HEK293 (cell line): Measurements from ENCODE around the gene COL5A1.

Experiments used
- CTCF ChIA-PET: fragments of 350-600 bp; formaldehyde crosslinking; extraction: SDS; loops from one replicate; lab custom pipeline; 2021; ENCODE audit warnings: antibody characterized with exemption; lab: Yijun Ruan, JAX
- POLR2A ChIA-PET: fragments of 300-600 bp; formaldehyde crosslinking; extraction: SDS; loops from one replicate; lab custom pipeline; 2020; ENCODE audit warnings: antibody characterized with exemption, inconsistent platforms; lab: Yijun Ruan, JAX
- H3K27ac ChIP-seq: fragments of 200-500 bp; sonication (Bioruptor generic); 2 replicates; pipeline ENCODE4 v1.5.1; 2014; ENCODE audit warnings: low read depth, low read length, control low read depth, inconsistent platforms; ENCODE audit errors: extremely low read depth
- H3K36me3 ChIP-seq, 2 experiments: fragments of 200-500 bp in 1 of 2; sonication (Bioruptor generic) in 1 of 2; 1 replicate in 1 of 2; 2 replicates in 1 of 2; pipeline ENCODE4 v1.5.1; 2014 to 2017; ENCODE audit warnings: inconsistent platforms in 2 of 2, low read length in 2 of 2; ENCODE audit not compliant: control insufficient read depth in 2 of 2, insufficient read depth in 1 of 2
- H3K4me1 ChIP-seq: fragments of 200-500 bp; sonication (Bioruptor generic); 2 replicates; pipeline ENCODE4 v1.5.1; 2014; ENCODE audit warnings: mild to moderate bottlenecking, low read length, inconsistent platforms; ENCODE audit not compliant: control insufficient read depth, insufficient read depth
- H3K4me3 ChIP-seq: 2 replicates; pipeline ENCODE4 v1.5.1; 2011; ENCODE audit warnings: low read depth, mild to moderate bottlenecking, control low read depth, low read length, moderate library complexity
- H3K9me3 ChIP-seq: fragments of 200-500 bp; sonication (Bioruptor generic); 2 replicates; pipeline ENCODE4 v1.5.1; 2014; ENCODE audit warnings: low read depth, low read length, inconsistent platforms; ENCODE audit not compliant: control insufficient read depth, insufficient read depth
- AEBP2 ChIP-seq: fragments of 450-650 bp; formaldehyde crosslinking; IDR thresholded peaks from 2 replicates; pipeline ENCODE4 v1.5.1; 2016; ENCODE audit warnings: missing biosample characterization, missing genetic modification characterization, borderline replicate concordance
- KLF8 ChIP-seq: fragments of 450-650 bp; formaldehyde crosslinking; IDR thresholded peaks from 2 replicates; pipeline ENCODE4 v1.5.1; 2016; ENCODE audit warnings: missing biosample characterization, missing genetic modification characterization
- MEIS1 ChIP-seq: sonication (generic); formaldehyde crosslinking; IDR thresholded peaks from 2 replicates; pipeline ENCODE4 v1.8.1; 2022; ENCODE audit warnings: missing genetic modification reagents, mild to moderate bottlenecking, borderline replicate concordance
- ZBTB10 ChIP-seq: fragments of 450-650 bp; formaldehyde crosslinking; IDR thresholded peaks from 2 replicates; pipeline ENCODE4 v1.5.1; 2016; ENCODE audit warnings: missing biosample characterization, missing genetic modification characterization
- ZBTB7A ChIP-seq: fragments of 450-650 bp; formaldehyde crosslinking; IDR thresholded peaks from 2 replicates; pipeline ENCODE4 v1.5.1; 2016; ENCODE audit warnings: low read depth, missing biosample characterization, missing genetic modification characterization
- ZNF146 ChIP-seq: fragments of 450-650 bp; formaldehyde crosslinking; IDR thresholded peaks from 2 replicates; pipeline ENCODE4 v1.5.1; 2016; ENCODE audit warnings: missing biosample characterization, missing genetic modification characterization
- ZNF221 ChIP-seq: fragments of 450-650 bp; formaldehyde crosslinking; IDR thresholded peaks from 2 replicates; pipeline ENCODE4 v1.5.1; 2017; ENCODE audit warnings: missing biosample characterization, missing genetic modification characterization, borderline replicate concordance
- ZNF26 ChIP-seq: fragments of 450-650 bp; formaldehyde crosslinking; IDR thresholded peaks from 2 replicates; pipeline ENCODE4 v1.5.1; 2016; ENCODE audit warnings: missing biosample characterization, missing genetic modification characterization
- ZNF324 ChIP-seq: fragments of 450-650 bp; formaldehyde crosslinking; IDR thresholded peaks from 2 replicates; pipeline ENCODE4 v1.5.1; 2016; ENCODE audit warnings: missing biosample characterization, missing genetic modification characterization
- ZNF341 ChIP-seq: fragments of 450-650 bp; formaldehyde crosslinking; IDR thresholded peaks from 2 replicates; pipeline ENCODE4; 2016; ENCODE audit warnings: low read depth, missing biosample characterization, missing genetic modification characterization
- ZNF362 ChIP-seq: fragments of 450-650 bp; formaldehyde crosslinking; IDR thresholded peaks from 2 replicates; pipeline ENCODE4 v1.5.1; 2016; ENCODE audit warnings: missing biosample characterization, missing genetic modification characterization
- ZNF449 ChIP-seq: fragments of 450-650 bp; formaldehyde crosslinking; IDR thresholded peaks from 2 replicates; pipeline ENCODE4 v1.5.1; 2017; ENCODE audit warnings: missing biosample characterization, mild to moderate bottlenecking, missing genetic modification characterization, moderate library complexity
- ZNF48 ChIP-seq: fragments of 450-650 bp; formaldehyde crosslinking; IDR thresholded peaks from 2 replicates; pipeline ENCODE4 v1.5.1; 2016; ENCODE audit warnings: missing biosample characterization, missing genetic modification characterization
- ZNF645 ChIP-seq: fragments of 450-650 bp; formaldehyde crosslinking; IDR thresholded peaks from 2 replicates; pipeline ENCODE4; 2016; ENCODE audit warnings: missing biosample characterization, missing genetic modification characterization
- ZNF785 ChIP-seq: fragments of 450-650 bp; formaldehyde crosslinking; IDR thresholded peaks from 2 replicates; pipeline ENCODE4 v1.5.1; 2016; ENCODE audit warnings: missing biosample characterization, missing genetic modification characterization

The COL5A1 gene

GRCh38 chr9:134723491-134724190 lies 82.0 kb downstream of the COL5A1 start:
- no peak overlapping the region for H3K4me3 ChIP-seq
- no peaks in the 10 kb centered on the region for H3K9me3 ChIP-seq
- no peaks in the 10 kb centered on the region for H3K4me1 ChIP-seq
- no peaks in the 10 kb centered on the region for H3K36me3 ChIP-seq
- no peak overlapping the region for H3K27ac ChIP-seq
- POLR2A ChIA-PET = no interaction called here
- CTCF ChIA-PET = interaction anchor here (0.6 to 0.9 kb wide), 3 partner anchors 9 to 202 kb away, joined by 3 read pairs; no protein-coding TSS in a partner anchor
- TF ChIP-seq KLF8 (no peak), ZNF26 (tag by site-specific recombination) (no peak), ZNF645 (tag by site-specific recombination) (no peak), ZNF221 (no peak), ZNF449 (no peak), ZNF324 (tag by site-specific recombination) (no peak), ZBTB10 (tag by site-specific recombination) (no peak), AEBP2 (tag by site-specific recombination) (no peak), ZNF146 (tag by site-specific recombination) (no peak), ZNF341 (tag by site-specific recombination) (no peak), ZNF362 (no peak), ZNF48 (tag by site-specific recombination) (no peak), MEIS1 (CRISPR knock-in tag) (no peak), ZNF785 (tag by site-specific recombination) (no peak), ZBTB7A (tag by site-specific recombination) (no peak)
